GM23248 (cell line): Measurements from ENCODE around the gene PITPNM2. TPM values are rescaled to one million over a fixed set of nuclear protein-coding genes. Genes with fewer than 3 reads are reported as not detected.

Source experiments
- DNase-seq: peaks from one replicate; pipeline ENCODE4 v3.0.0-alpha.2; 2015
- H2AFZ ChIP-seq: fragments of 200-600 bp; sonication (generic); 2 replicates; pipeline ENCODE4 v1.6.1; 2016; ENCODE audit warnings: antibody characterized with exemption
- H3F3A ChIP-seq: fragments of 200-600 bp; sonication (generic); 2 replicates; pipeline ENCODE4 v1.6.1; 2016; ENCODE audit warnings: mild to moderate bottlenecking, antibody characterized with exemption, mixed run types; ENCODE audit not compliant: insufficient read depth
- H3K27ac ChIP-seq: fragments of 200-600 bp; sonication (generic); 2 replicates; pipeline ENCODE4 v1.5.1; 2016; ENCODE audit warnings: mild to moderate bottlenecking
- H3K27me3 ChIP-seq: fragments of 200-600 bp; sonication (generic); replicated peaks from 2 replicates; pipeline ENCODE4 v1.6.1; 2016; ENCODE audit warnings: mild to moderate bottlenecking; ENCODE audit not compliant: insufficient read depth
- H3K36me3 ChIP-seq: fragments of 200-600 bp; sonication (generic); 2 replicates; pipeline ENCODE4 v1.6.1; 2016; ENCODE audit warnings: low read depth, mild to moderate bottlenecking
- H3K4me1 ChIP-seq: fragments of 200-600 bp; sonication (generic); 2 replicates; pipeline ENCODE4 v1.6.1; 2016; ENCODE audit warnings: mild to moderate bottlenecking; ENCODE audit not compliant: insufficient read depth
- H3K4me2 ChIP-seq: fragments of 200-600 bp; sonication (generic); one replicate; pipeline ENCODE4 v1.6.1; 2016; ENCODE audit warnings: mild to moderate bottlenecking; ENCODE audit not compliant: unreplicated experiment
- H3K4me3 ChIP-seq: fragments of 200-600 bp; sonication (generic); 2 replicates; pipeline ENCODE4 v1.5.1; 2016; ENCODE audit warnings: mild to moderate bottlenecking
- H3K79me2 ChIP-seq: fragments of 200-600 bp; sonication (generic); 2 replicates; pipeline ENCODE4 v1.6.1; 2016; ENCODE audit warnings: mild to moderate bottlenecking; ENCODE audit not compliant: insufficient read depth
- H3K9ac ChIP-seq: fragments of 200-600 bp; sonication (generic); 2 replicates; pipeline ENCODE4 v1.6.1; 2016; ENCODE audit warnings: mild to moderate bottlenecking
- H3K9me2 ChIP-seq: fragments of 200-600 bp; sonication (generic); 2 replicates; pipeline ENCODE4 v1.6.1; 2016; ENCODE audit warnings: mixed run types, mild to moderate bottlenecking, moderate library complexity; ENCODE audit not compliant: insufficient read depth
- H3K9me3 ChIP-seq: fragments of 200-600 bp; sonication (generic); one replicate; pipeline ENCODE4 v1.6.1; 2017; ENCODE audit warnings: low read depth
- H4K20me1 ChIP-seq: fragments of 200-600 bp; sonication (generic); 2 replicates; pipeline ENCODE4 v1.6.0; 2016; ENCODE audit not compliant: insufficient read depth
- EZH2 ChIP-seq: fragments of 200-600 bp; sonication (generic); IDR thresholded peaks from 2 replicates; pipeline ENCODE4 v1.6.1; 2018; ENCODE audit warnings: antibody characterized with exemption, mild to moderate bottlenecking; ENCODE audit not compliant: insufficient read depth, poor library complexity, severe bottlenecking
- EZH2phosphoT487 ChIP-seq: fragments of 200-600 bp; sonication (generic); IDR thresholded peaks from 2 replicates; pipeline ENCODE4 v1.6.1; 2018; ENCODE audit warnings: antibody characterized with exemption, moderate library complexity, mild to moderate bottlenecking, low read depth; ENCODE audit not compliant: insufficient read depth
- WGBS, 2 experiments: methylation state at CpG; one replicate each; pipeline ENCODE4 v1.1.6; 2015 to 2017; ENCODE audit warnings: low lambda C conversion rate in 2 of 2, low coverage in 1 of 2; ENCODE audit errors: missing lambda C conversion rate in 2 of 2; 5-methylcytosine and 5-hydroxymethylcytosine counted together
- in situ Hi-C: fragments of 300-500 bp; cut with MboI; formaldehyde crosslinking; loops from 2 replicates; pipeline ENCODE4 v1.15.0; 2020
- polyA plus RNA-seq: library from polyadenylated mRNA; unstranded; fragments of >200 nt; fragmentation: Nextera tagmentation; extraction: Ambion mirVana; gene quantifications from 2 replicates; pipeline ENCODE4 v1.2.1, GENCODE V29; 2016
- total RNA-seq: library from RNA; depleted of rRNA; stranded (reverse); fragments of >200 nt; shearing (Covaris generic); gene quantifications from 2 replicates; pipeline ENCODE4 v1.2.3, GENCODE V29; 2014; rRNA removed

PITPNM2 gene
- 2.0 and 2.1 TPM in 2 replicates for total RNA-seq
- polyA plus RNA-seq = 0.37 and 0.63 TPM in 2 replicates

GRCh38 chr12:123150744-123151456 is at the start of gene PITPNM2:
TSS of gene PITPNM2 (minus strand) at chr12:123151090. CDS start at chr12:123034590, 116,500 bp downstream.
- DNase-seq = peak; percentile 91
- Histone ChIP-seq H3K36me3 (0 out of 2 replicates have a peak, but pooled peaks cover 4% of the 10 kb centered on the region), H3K27me3 (no peaks in the 10 kb centered on the region), H3K4me1 (no peaks in the 10 kb centered on the region), H3K9ac (peak within 1 kb of the TSS; percentile 76), H3K9me2 (no peaks in the 10 kb centered on the region), H3K9me3 (no peaks in the 10 kb centered on the region), H3K79me2 (0 out of 2 replicates have a peak, but pooled peaks cover 14% of the 10 kb centered on the region), H3K4me2 (peak within 1 kb of the TSS; percentile 80), H3K27ac (no peak within 1 kb of the TSS), H3F3A (peaks cover 8% of the 10 kb centered on the region), H3K4me3 (peak within 1 kb of the TSS; percentile 76), H4K20me1 (no peaks in the 10 kb centered on the region), H2AFZ (peak within 1 kb of the TSS; percentile 85)
- TF ChIP-seq EZH2 = no peak
- TF ChIP-seq EZH2phosphoT487 = no peak
- 1% methylated on average over 71 to 76 of the region's 119 CpGs for WGBS, 2 experiments
- in situ Hi-C loops = no loop called here

- Histone ChIP-seq H3K36me3 (peaks cover 12% of the 10 kb centered on the region; the same call in 1 of the 2 replicates), H3K4me2 (no peak overlapping the region), H2AFZ (no peak overlapping the region), H3F3A (no peaks in the 10 kb centered on the region), H3K9ac (no peak overlapping the region), H3K4me1 (no peaks in the 10 kb centered on the region), H3K9me2 (no peaks in the 10 kb centered on the region), H4K20me1 (no peaks in the 10 kb centered on the region), H3K27ac (no peak overlapping the region), H3K9me3 (no peaks in the 10 kb centered on the region), H3K27me3 (no peaks in the 10 kb centered on the region), H3K79me2 (no peaks in the 10 kb centered on the region), H3K4me3 (no peak overlapping the region)
- no peak for TF ChIP-seq EZH2phosphoT487
- TF ChIP-seq EZH2 = no peak
- in situ Hi-C loops = no loop called here
- WGBS, 2 experiments = 89 to 91% methylated on average over 7 of the region's 7 CpGs
- DNase-seq = no peak
These were observed 49.5 kb upstream of the PITPNM2 start for GRCh38 chr12:123200414-123200813.

- H4K20me1 ChIP-seq = no peaks in the 10 kb centered on the region
- H3K79me2 ChIP-seq = no peaks in the 10 kb centered on the region
- H3K4me3 ChIP-seq = no peak overlapping the region
- 94 to 99% methylated on average over 3 of the region's 3 CpGs for WGBS, 2 experiments
- H3K4me1 ChIP-seq = no peaks in the 10 kb centered on the region
- H3F3A ChIP-seq = no peaks in the 10 kb centered on the region
- H3K4me2 ChIP-seq = no peak overlapping the region
- H2AFZ ChIP-seq = no peak overlapping the region
- no peaks in the 10 kb centered on the region for H3K27me3 ChIP-seq
- DNase-seq = no peak
- no peaks in the 10 kb centered on the region for H3K9me2 ChIP-seq
- H3K36me3 ChIP-seq = peaks cover 12% of the 10 kb centered on the region; the same call in 1 of the 2 replicates
- TF ChIP-seq EZH2phosphoT487 (no peak), EZH2 (no peak)
- H3K27ac ChIP-seq = no peak overlapping the region
- in situ Hi-C loops = no loop called here
- H3K9ac ChIP-seq = no peak overlapping the region
- H3K9me3 ChIP-seq = no peaks in the 10 kb centered on the region
These were observed 49.0 kb upstream of the PITPNM2 start for GRCh38 chr12:123199936-123200335.

GRCh38 chr12:123187637-123188036 is 36.7 kb upstream of the PITPNM2 start:
- no peaks in the 10 kb centered on the region for H4K20me1 ChIP-seq
- H3K9ac ChIP-seq = no peak overlapping the region
- H3K9me3 ChIP-seq = no peaks in the 10 kb centered on the region
- no peak overlapping the region for H3K27ac ChIP-seq
- H3K4me3 ChIP-seq = no peak overlapping the region
- TF ChIP-seq EZH2 = no peak
- H3K36me3 ChIP-seq = no peaks in the 10 kb centered on the region
- H2AFZ ChIP-seq = no peak overlapping the region
- no peaks in the 10 kb centered on the region for H3K79me2 ChIP-seq
- no peaks in the 10 kb centered on the region for H3K4me1 ChIP-seq
- 95 to 96% methylated on average over 6 of the region's 6 CpGs for WGBS, 2 experiments
- in situ Hi-C loops = no loop called here
- no peaks in the 10 kb centered on the region for H3K27me3 ChIP-seq
- DNase-seq = no peak
- no peaks in the 10 kb centered on the region for H3F3A ChIP-seq
- no peaks in the 10 kb centered on the region for H3K9me2 ChIP-seq
- H3K4me2 ChIP-seq = no peak overlapping the region
